GM20000 (cell line): ENCODE data around the gene PTGR1.

ENCODE experiments used
- DNase-seq: peaks from one replicate; pipeline ENCODE4 v3.0.0; 2012; ENCODE audit warnings: low spot score
- CTCF ChIP-seq: IDR thresholded peaks from 2 replicates; pipeline ENCODE4 v1.5.1; 2012; ENCODE audit warnings: mild to moderate bottlenecking, control low read depth; ENCODE audit errors: extremely low read depth, missing control alignments

PTGR1 gene

GRCh38 chr9:111610149-111610548 is 10.7 kb upstream of the PTGR1 start:
- no peak for DNase-seq
- TF ChIP-seq CTCF = no peak

GRCh38 chr9:111605041-111605559 is 5.7 kb upstream of the PTGR1 start:
- no peak for TF ChIP-seq CTCF
- DNase-seq = no peak

GRCh38 chr9:111604054-111604615 is 4.7 kb upstream of the PTGR1 start:
- DNase-seq = no peak
- no peak for TF ChIP-seq CTCF

- DNase-seq = no peak
- no peak for TF ChIP-seq CTCF
These were observed 3.6 kb upstream of the PTGR1 start for GRCh38 chr9:111603041-111603440.

GRCh38 chr9:111601237-111602018 is 2.0 kb upstream of the PTGR1 start:
- DNase-seq = no peak
- no peak for TF ChIP-seq CTCF

GRCh38 chr9:111599955-111600343 is 502 bp upstream of the PTGR1 start:
- no peak for TF ChIP-seq CTCF

GRCh38 chr9:111598733-111599091 is 735 bp downstream of the PTGR1 start:
- no peak for TF ChIP-seq CTCF
- peak; percentile 41 for DNase-seq

More at GRCh38 chr9:111599955-111600343, 502 bp upstream of the PTGR1 start:
- no peak for DNase-seq
